Fibroblast of lung (primary cell): ENCODE measurements around the gene SEMA4D. TPM values are rescaled to one million over a fixed set of nuclear protein-coding genes. Genes with fewer than 3 reads are reported as not detected.

Experiments used
- DNase-seq, 2 donors: peaks; one replicate each; pipeline versions ENCODE4 v3.0.0 to v3.0.0-alpha.2; 2010; ENCODE audit warnings: low read depth in 2 of 2
- H2AFZ ChIP-seq: 2 replicates; pipeline ENCODE4 v1.5.1; 2012; ENCODE audit warnings: low read length, control low read depth, inconsistent platforms
- H3K27ac ChIP-seq: 2 replicates; pipeline ENCODE4 v1.5.1; 2011; ENCODE audit warnings: low read length, control low read depth; ENCODE audit not compliant: insufficient read depth
- H3K27me3 ChIP-seq: 2 replicates; pipeline ENCODE4 v1.5.1; 2011; ENCODE audit warnings: mild to moderate bottlenecking, low read length; ENCODE audit not compliant: control insufficient read depth, insufficient read depth
- H3K36me3 ChIP-seq: 2 replicates; pipeline ENCODE4 v1.5.1; 2011; ENCODE audit warnings: low read length; ENCODE audit not compliant: control insufficient read depth, insufficient read depth
- H3K4me1 ChIP-seq: 2 replicates; pipeline ENCODE4 v1.5.1; 2011; ENCODE audit warnings: low read length; ENCODE audit not compliant: control insufficient read depth, insufficient read depth; ENCODE audit errors: extremely low read depth
- H3K4me2 ChIP-seq: 2 replicates; pipeline ENCODE4 v1.5.1; 2011; ENCODE audit warnings: low read length, control low read depth; ENCODE audit not compliant: insufficient read depth; ENCODE audit errors: extremely low read depth
- H3K4me3 ChIP-seq, 4 experiments: fragments of 200-600 bp in 1 of 4; sonication (generic) in 1 of 4; replicated peaks in 1 of 4; 2 replicates each; pipeline ENCODE4 v1.5.1; 2011 to 2016; ENCODE audit warnings: low read length in 4 of 4, low read depth in 3 of 4, mild to moderate bottlenecking in 3 of 4, control low read depth in 2 of 4, inconsistent platforms in 1 of 4, mixed read lengths in 1 of 4; ENCODE audit not compliant: insufficient read depth in 1 of 4; ENCODE audit errors: control extremely low read depth in 1 of 4
- H3K79me2 ChIP-seq: 2 replicates; pipeline ENCODE4 v1.5.1; 2012; ENCODE audit warnings: mild to moderate bottlenecking, low read length, inconsistent platforms; ENCODE audit not compliant: control insufficient read depth, insufficient read depth
- H3K9ac ChIP-seq: 2 replicates; pipeline ENCODE4 v1.5.1; 2011; ENCODE audit warnings: mild to moderate bottlenecking, low read length, control low read depth; ENCODE audit not compliant: insufficient read depth
- H3K9me3 ChIP-seq: 2 replicates; pipeline ENCODE4 v1.5.1; 2012; ENCODE audit warnings: low read depth, low read length; ENCODE audit not compliant: control insufficient read depth, insufficient read depth
- H4K20me1 ChIP-seq: 2 replicates; pipeline ENCODE4 v1.5.1; 2011; ENCODE audit warnings: low read length; ENCODE audit not compliant: control insufficient read depth, insufficient read depth; ENCODE audit errors: extremely low read depth
- EZH2 ChIP-seq: IDR thresholded peaks from 2 replicates; pipeline ENCODE4 v1.5.1; 2012; ENCODE audit warnings: low read length, control low read depth, mild to moderate bottlenecking; ENCODE audit errors: missing control alignments
- polyA plus RNA-seq, 2 donors: library from polyadenylated mRNA; depleted of rRNA in 1 of 2; stranded (reverse) in 1 of 2; unstranded in 1 of 2; fragments of >200 nt; gene quantifications; 2 replicates each; pipeline ENCODE4 v1.2.1, GENCODE V29; 2011 to 2012; ENCODE audit warnings: missing spikeins in 1 of 2
- total RNA-seq: library from RNA; depleted of rRNA; stranded (reverse); fragments of >200 nt; gene quantifications from 2 replicates; pipeline ENCODE4 v1.2.1, GENCODE V29; 2014
- TF ChIP-seq, protein P1 (sequence below), 2 donors: IDR thresholded peaks in 1 of 2; conservative IDR thresholded peaks in 1 of 2; 1 replicate in 1 of 2; 2 replicates in 1 of 2; pipeline ENCODE4 v1.5.1; 2011 to 2012; ENCODE audit warnings: low read length in 2 of 2, control low read depth in 1 of 2, inconsistent platforms in 1 of 2, low read depth in 1 of 2, mild to moderate bottlenecking in 1 of 2

The SEMA4D gene
- total and polyA plus RNA-seq, 2 donors (not counting 1 experiment from before 2014, with no cell fraction given): 0.67 to 2.6 TPM

- no peaks in the 10 kb centered on the region for H3K4me1 ChIP-seq
- H3K27ac ChIP-seq: no peak overlapping the region
- H3K4me3 ChIP-seq: no peak overlapping the region
- H2AFZ ChIP-seq: no peak overlapping the region
- TF ChIP-seq EZH2: no peak
- TF ChIP-seq, protein P1, sequence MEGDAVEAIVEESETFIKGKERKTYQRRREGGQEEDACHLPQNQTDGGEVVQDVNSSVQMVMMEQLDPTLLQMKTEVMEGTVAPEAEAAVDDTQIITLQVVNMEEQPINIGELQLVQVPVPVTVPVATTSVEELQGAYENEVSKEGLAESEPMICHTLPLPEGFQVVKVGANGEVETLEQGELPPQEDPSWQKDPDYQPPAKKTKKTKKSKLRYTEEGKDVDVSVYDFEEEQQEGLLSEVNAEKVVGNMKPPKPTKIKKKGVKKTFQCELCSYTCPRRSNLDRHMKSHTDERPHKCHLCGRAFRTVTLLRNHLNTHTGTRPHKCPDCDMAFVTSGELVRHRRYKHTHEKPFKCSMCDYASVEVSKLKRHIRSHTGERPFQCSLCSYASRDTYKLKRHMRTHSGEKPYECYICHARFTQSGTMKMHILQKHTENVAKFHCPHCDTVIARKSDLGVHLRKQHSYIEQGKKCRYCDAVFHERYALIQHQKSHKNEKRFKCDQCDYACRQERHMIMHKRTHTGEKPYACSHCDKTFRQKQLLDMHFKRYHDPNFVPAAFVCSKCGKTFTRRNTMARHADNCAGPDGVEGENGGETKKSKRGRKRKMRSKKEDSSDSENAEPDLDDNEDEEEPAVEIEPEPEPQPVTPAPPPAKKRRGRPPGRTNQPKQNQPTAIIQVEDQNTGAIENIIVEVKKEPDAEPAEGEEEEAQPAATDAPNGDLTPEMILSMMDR (conservative IDR thresholded peaks at IDR 0.05 in 1 of 2, IDR thresholded peaks at IDR 0.05 in 1 of 2; ENCODE audit: low read depth in 1 of 2, low read length in 2 of 2): no peak
- no peak for DNase-seq
- H3K4me2 ChIP-seq: no peak overlapping the region
- H3K9me3 ChIP-seq: no peaks in the 10 kb centered on the region
- no peaks in the 10 kb centered on the region for H3K36me3 ChIP-seq
- H3K79me2 ChIP-seq: no peaks in the 10 kb centered on the region
- no peaks in the 10 kb centered on the region for H4K20me1 ChIP-seq
- no peaks in the 10 kb centered on the region for H3K27me3 ChIP-seq
- H3K9ac ChIP-seq: no peak overlapping the region
These were observed 35.6 kb upstream of the SEMA4D start for GRCh38 chr9:89533411-89534095.

DNA sequence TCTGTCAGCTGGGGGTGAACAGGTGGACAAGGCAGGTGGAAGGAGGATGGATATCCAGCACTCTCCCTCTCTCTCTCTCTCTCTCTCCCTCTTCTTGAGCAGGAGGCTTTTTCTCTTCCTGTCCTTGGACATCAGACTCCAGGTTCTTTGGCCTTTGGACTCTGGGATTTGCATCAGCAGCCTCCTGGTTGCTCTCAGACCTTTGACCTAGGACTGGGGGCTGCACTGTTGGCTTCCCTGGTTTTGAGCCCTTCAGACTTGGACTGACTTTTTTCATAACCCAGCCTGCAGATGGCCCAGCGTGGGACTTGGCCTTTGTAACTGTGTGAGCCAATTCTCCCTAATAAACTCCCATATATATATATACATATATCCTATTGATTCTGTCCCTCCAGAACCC, 35.0 kb upstream of the SEMA4D start:
- Histone ChIP-seq H3K4me3 (no peak overlapping the region), H3K36me3 (no peaks in the 10 kb centered on the region), H3K27me3 (no peaks in the 10 kb centered on the region), H2AFZ (no peak overlapping the region), H4K20me1 (no peaks in the 10 kb centered on the region), H3K9me3 (no peaks in the 10 kb centered on the region), H3K4me2 (no peak overlapping the region), H3K4me1 (no peaks in the 10 kb centered on the region), H3K27ac (no peak overlapping the region), H3K9ac (no peak overlapping the region), H3K79me2 (no peaks in the 10 kb centered on the region)
- DNase-seq: no peak
- TF ChIP-seq, protein P1 (conservative IDR thresholded peaks at IDR 0.05 in 1 of 2, IDR thresholded peaks at IDR 0.05 in 1 of 2; ENCODE audit: low read depth in 1 of 2, low read length in 2 of 2): no peak
- no peak for TF ChIP-seq EZH2

DNA sequence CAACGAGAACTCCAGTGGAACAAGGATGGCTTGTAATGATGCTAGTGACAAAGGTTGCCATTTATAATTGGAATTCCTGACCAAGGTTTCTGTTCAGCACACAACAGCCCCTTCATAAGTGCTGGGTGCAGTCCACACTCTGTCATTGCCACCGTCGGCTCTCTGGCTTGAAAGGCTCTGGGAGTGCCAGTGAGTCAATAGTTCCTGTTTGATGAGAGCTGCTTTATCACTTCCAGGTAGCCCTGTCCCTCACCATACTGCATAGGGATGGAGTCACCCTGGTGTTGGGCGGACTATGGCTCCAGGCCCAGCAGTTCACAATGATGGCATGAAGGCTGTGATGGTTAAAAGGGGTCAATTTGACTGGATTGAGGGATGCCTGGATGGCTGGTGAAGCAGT, 34.6 kb upstream of the SEMA4D start:
- no peak for DNase-seq
- Histone ChIP-seq H3K36me3 (no peaks in the 10 kb centered on the region), H3K27ac (no peak overlapping the region), H3K9ac (no peak overlapping the region), H3K27me3 (no peaks in the 10 kb centered on the region), H3K79me2 (no peaks in the 10 kb centered on the region), H3K4me1 (no peaks in the 10 kb centered on the region), H2AFZ (no peak overlapping the region), H3K9me3 (no peaks in the 10 kb centered on the region), H3K4me3 (no peak overlapping the region), H3K4me2 (no peak overlapping the region), H4K20me1 (no peaks in the 10 kb centered on the region)
- TF ChIP-seq, protein P1 (conservative IDR thresholded peaks at IDR 0.05 in 1 of 2, IDR thresholded peaks at IDR 0.05 in 1 of 2; ENCODE audit: low read depth in 1 of 2, low read length in 2 of 2): no peak
- no peak for TF ChIP-seq EZH2
